Left colon (tissue), 2 donors: ENCODE data around the gene SMPDL3B. TPM values are rescaled to one million over a fixed set of nuclear protein-coding genes. Genes with fewer than 3 reads are reported as not detected.
A peak's percentile ranks its signal among the peaks of the same experiment; 100 is the strongest.

Source experiments
- ATAC-seq: fragments of 200-7000 bp; cut with Tn5 transposase; one replicate; pipeline ENCODE4 v1.9.1; 2020; ENCODE audit warnings: mild to moderate bottlenecking, moderate library complexity
- DNase-seq, 2 donors: peaks; one replicate each; pipeline ENCODE4 v3.0.0-alpha.2; 2020
- intact Hi-C, 2 donors: fragments of 100-400 bp; cut with DNase I in 1 of 2; cut with micrococcal nuclease in 1 of 2; formaldehyde crosslinking; loops; one replicate each; pipeline versions ENCODE4 v1.11.2 to v1.14.0; 2022; cut with DNase I, micrococcal nuclease
- long read RNA-seq: library from polyadenylated mRNA; unstranded; transcript quantifications from one replicate; pipeline ENCODE4 v2.0.0, GENCODE V29; 2021
- total RNA-seq, 2 donors: library from RNA; stranded (reverse); fragmentation: NEBNext Ultra II Directional; extraction: Animal tissue kit (Norgen Biotek cat#: 25700); gene quantifications; one replicate each; pipeline ENCODE4 v1.2.1, GENCODE V29; 2021
- donor health status: DM: no; HTN: no; CAD: no.
- donor health status: DM: yes; HTN: yes; CAD: no.

Gene SMPDL3B
- total RNA-seq = 10 to 100 TPM; 57.1 to 62.4 TPM
- long read RNA-seq, transcript SMPDL3B-202 (8 exons, 1,878 nt) = major isoform, 111 of 144 reads
- long read RNA-seq, transcript SMPDL3B-201 (7 exons, 1,548 nt) = minor isoform, 5 of 144 reads
- long read RNA-seq, partial matches to known transcripts = 17 of 144 reads
- long read RNA-seq, other reads (novel, unspliced or antisense) = 11 of 144 reads

- ATAC-seq = peak; percentile 96
- DNase-seq = peak; percentile 79 to 84
- intact Hi-C loops = no loop called here
Measured at GRCh38 chr1:27934818-27935549, at the start of gene SMPDL3B. SMPDL3B (plus strand) TSS chr1:27935000; CDS start chr1:27935184, 184 bp downstream.

- DNase-seq (no peak), ATAC-seq (no peak)
- intact Hi-C loops = no loop called here
Measured at GRCh38 chr1:27885114-27885528, 49.7 kb upstream of the SMPDL3B start.

- intact Hi-C loops = no loop called here
- DNase-seq (no peak), ATAC-seq (no peak)
Measured at GRCh38 chr1:27885621-27886352, 49.0 kb upstream of the SMPDL3B start.

- intact Hi-C loops = no loop called here
- no peak for DNase-seq
- no peak for ATAC-seq
Measured at GRCh38 chr1:27886353-27886679, 48.5 kb upstream of the SMPDL3B start.

GRCh38 chr1:27886744-27887143 is 48.1 kb upstream of the SMPDL3B start:
- intact Hi-C loops = no loop called here
- DNase-seq = no peak

GRCh38 chr1:27887215-27888021 is 47.4 kb upstream of the SMPDL3B start:
- intact Hi-C loops = no loop called here
- DNase-seq (no peak), ATAC-seq (peak; percentile 33)

More at GRCh38 chr1:27886744-27887143, 48.1 kb upstream of the SMPDL3B start:
- no peak for ATAC-seq

- intact Hi-C loops = no loop called here
- DNase-seq = no peak
- ATAC-seq = no peak
Measured at GRCh38 chr1:27889506-27889905, 45.3 kb upstream of the SMPDL3B start.

GRCh38 chr1:27891196-27891889 is 43.5 kb upstream of the SMPDL3B start:
- ATAC-seq = no peak
- intact Hi-C loops = no loop called here
- DNase-seq = no peak

- intact Hi-C loops = no loop called here
- ATAC-seq (no peak), DNase-seq (no peak)
Measured at GRCh38 chr1:27894521-27894920, 40.3 kb upstream of the SMPDL3B start.

- DNase-seq = no peak
- intact Hi-C loops = no loop called here
- no peak for ATAC-seq
Measured at GRCh38 chr1:27906759-27907158, 28.0 kb upstream of the SMPDL3B start.

- no peak for ATAC-seq
- intact Hi-C loops = no loop called here
- no peak for DNase-seq
Measured at GRCh38 chr1:27912429-27912828, 22.4 kb upstream of the SMPDL3B start.

GRCh38 chr1:27915082-27915575 is 19.7 kb upstream of the SMPDL3B start:
- DNase-seq (no peak), ATAC-seq (no peak)

GRCh38 chr1:27922272-27922671 is 12.5 kb upstream of the SMPDL3B start:
- intact Hi-C loops = no loop called here
- peak; percentile 97 for ATAC-seq
- no peak for DNase-seq

More at GRCh38 chr1:27915082-27915575, 19.7 kb upstream of the SMPDL3B start:
- intact Hi-C loops = no loop called here

- intact Hi-C loops = no loop called here
- DNase-seq (no peak), ATAC-seq (no peak)
Measured at GRCh38 chr1:27928216-27928954, 6.4 kb upstream of the SMPDL3B start.

GRCh38 chr1:27931184-27931583 is 3.6 kb upstream of the SMPDL3B start:
- intact Hi-C loops = no loop called here
- no peak for ATAC-seq
- DNase-seq = no peak

- DNase-seq = no peak
- intact Hi-C loops = no loop called here
- ATAC-seq = no peak
Measured at GRCh38 chr1:27931759-27932158, 3.0 kb upstream of the SMPDL3B start.

GRCh38 chr1:27935721-27936120 is 921 bp downstream of the SMPDL3B start:
- DNase-seq = peak in 1 of 2 donors; percentile 21
- intact Hi-C loops = no loop called here
- peak; percentile 30 for ATAC-seq

GRCh38 chr1:27936370-27936769 is 1.6 kb downstream of the SMPDL3B start:
- intact Hi-C loops = no loop called here
- no peak for DNase-seq
- ATAC-seq = no peak
